GM23338 (cell line): ENCODE measurements around the gene TAS2R41. TPM values are rescaled to one million over a fixed set of nuclear protein-coding genes. Genes with fewer than 3 reads are reported as not detected.

Experiments
- ATAC-seq: fragments of 200-7000 bp; cut with Tn5 transposase; 3 replicates; pipeline ENCODE4 v1.9.1; 2020
- DNase-seq: peaks from one replicate; pipeline ENCODE4 v3.0.0-alpha.2; 2015; ENCODE audit warnings: low spot score
- H2AFZ ChIP-seq: fragments of 200-600 bp; sonication (generic); 2 replicates; pipeline ENCODE4 v1.8.0; 2016; ENCODE audit warnings: antibody characterized with exemption, mild to moderate bottlenecking, moderate library complexity
- H3F3A ChIP-seq: fragments of 200-600 bp; sonication (generic); replicated peaks from 2 replicates; pipeline ENCODE4 v1.8.0; 2017; ENCODE audit warnings: antibody characterized with exemption, mixed run types, low read depth
- H3K27ac ChIP-seq: fragments of 200-600 bp; sonication (generic); 2 replicates; pipeline ENCODE4 v1.6.1; 2016; ENCODE audit warnings: low read depth
- H3K27me3 ChIP-seq: fragments of 200-600 bp; sonication (generic); 2 replicates; pipeline ENCODE4 v1.8.0; 2016; ENCODE audit warnings: mild to moderate bottlenecking, mixed run types, moderate library complexity; ENCODE audit not compliant: insufficient read depth
- H3K36me3 ChIP-seq: fragments of 200-600 bp; sonication (generic); 2 replicates; pipeline ENCODE4 v1.8.0; 2016; ENCODE audit warnings: mild to moderate bottlenecking; ENCODE audit not compliant: insufficient read depth
- H3K4me1 ChIP-seq: fragments of 200-600 bp; sonication (generic); 2 replicates; pipeline ENCODE4 v1.8.0; 2016; ENCODE audit warnings: mild to moderate bottlenecking, moderate library complexity; ENCODE audit not compliant: insufficient read depth
- H3K4me2 ChIP-seq: fragments of 200-600 bp; sonication (generic); 2 replicates; pipeline ENCODE4 v1.7.1; 2017; ENCODE audit warnings: mixed run types
- H3K4me3 ChIP-seq: fragments of 200-600 bp; sonication (generic); 2 replicates; pipeline ENCODE4 v1.6.1; 2016; ENCODE audit warnings: mixed run types
- H3K79me2 ChIP-seq: fragments of 200-600 bp; sonication (generic); replicated peaks from 2 replicates; pipeline ENCODE4 v1.8.0; 2017; ENCODE audit warnings: mild to moderate bottlenecking; ENCODE audit not compliant: insufficient read depth
- H3K9me2 ChIP-seq: fragments of 200-600 bp; sonication (generic); 2 replicates; pipeline ENCODE4 v1.8.0; 2017; ENCODE audit not compliant: insufficient read depth
- H4K20me1 ChIP-seq: fragments of 200-600 bp; sonication (generic); replicated peaks from 2 replicates; pipeline ENCODE4 v1.8.0; 2017; ENCODE audit warnings: mild to moderate bottlenecking; ENCODE audit not compliant: insufficient read depth
- H3K27ac Mint-ChIP-seq: 2 replicates; pipeline ENCODE4 v1.8.0; 2020; ENCODE audit warnings: inconsistent platforms, mild to moderate bottlenecking, moderate library complexity, mixed read lengths
- H3K27me3 Mint-ChIP-seq: 3 replicates; pipeline ENCODE4 v1.8.0; 2022; ENCODE audit warnings: low read depth, mild to moderate bottlenecking, moderate library complexity, mixed read lengths, inconsistent platforms; ENCODE audit not compliant: insufficient read depth, poor library complexity
- H3K36me3 Mint-ChIP-seq: 3 replicates; pipeline ENCODE4 v1.8.0; 2021; ENCODE audit warnings: low read depth, mild to moderate bottlenecking, inconsistent platforms, moderate library complexity, mixed read lengths
- H3K4me1 Mint-ChIP-seq: 3 replicates; pipeline ENCODE4 v1.8.0; 2020; ENCODE audit warnings: mild to moderate bottlenecking, inconsistent platforms, mixed read lengths
- H3K4me3 Mint-ChIP-seq: 3 replicates; pipeline ENCODE4 v1.8.0; 2021; ENCODE audit warnings: moderate library complexity, mild to moderate bottlenecking, inconsistent platforms, mixed read lengths
- H3K9me3 Mint-ChIP-seq: 3 replicates; pipeline ENCODE4 v1.8.0; 2020; ENCODE audit warnings: moderate library complexity, mild to moderate bottlenecking, inconsistent platforms, mixed read lengths
- EZH2 ChIP-seq: fragments of 200-600 bp; sonication (generic); IDR thresholded peaks from one replicate; pipeline ENCODE4 v1.8.0; 2017; ENCODE audit warnings: antibody characterized with exemption, mild to moderate bottlenecking, low read depth; ENCODE audit not compliant: unreplicated experiment
- JUNB ChIP-seq: IDR thresholded peaks from one replicate; pipeline ENCODE4 v1.6.1; 2016; ENCODE audit warnings: antibody characterized with exemption; ENCODE audit not compliant: unreplicated experiment
- NANOG ChIP-seq: IDR thresholded peaks from 2 replicates; pipeline ENCODE4 v1.6.1; 2016; ENCODE audit warnings: antibody characterized with exemption, borderline replicate concordance
- STAT1 ChIP-seq: IDR thresholded peaks from one replicate; pipeline ENCODE4 v1.6.1; 2016; ENCODE audit warnings: antibody characterized with exemption; ENCODE audit not compliant: unreplicated experiment
- polyA plus RNA-seq: library from polyadenylated mRNA; unstranded; fragments of >200 nt; fragmentation: Nextera tagmentation; extraction: Ambion mirVana; gene quantifications from 2 replicates; pipeline ENCODE4 v1.2.1, GENCODE V29; 2016
- total RNA-seq: library from RNA; depleted of rRNA; stranded (reverse); fragments of >200 nt; shearing (Covaris generic); gene quantifications from 2 replicates; pipeline ENCODE4 v1.2.3, GENCODE V29; 2014
- TF ChIP-seq, protein P1 (sequence below): fragments of 250-450 bp; sonication (Bioruptor Pico); IDR thresholded peaks from 2 replicates; pipeline ENCODE4 v1.5.0; 2020; ENCODE audit warnings: mild to moderate bottlenecking, moderate library complexity
- TF ChIP-seq, protein P2 (sequence below): IDR thresholded peaks from 2 replicates; pipeline ENCODE4 v1.6.1; 2016; ENCODE audit warnings: antibody characterized with exemption

Gene TAS2R41
- total and polyA plus RNA-seq, 2 experiments from 2014 or later: 1.2 TPM; not detected in 1

DNA sequence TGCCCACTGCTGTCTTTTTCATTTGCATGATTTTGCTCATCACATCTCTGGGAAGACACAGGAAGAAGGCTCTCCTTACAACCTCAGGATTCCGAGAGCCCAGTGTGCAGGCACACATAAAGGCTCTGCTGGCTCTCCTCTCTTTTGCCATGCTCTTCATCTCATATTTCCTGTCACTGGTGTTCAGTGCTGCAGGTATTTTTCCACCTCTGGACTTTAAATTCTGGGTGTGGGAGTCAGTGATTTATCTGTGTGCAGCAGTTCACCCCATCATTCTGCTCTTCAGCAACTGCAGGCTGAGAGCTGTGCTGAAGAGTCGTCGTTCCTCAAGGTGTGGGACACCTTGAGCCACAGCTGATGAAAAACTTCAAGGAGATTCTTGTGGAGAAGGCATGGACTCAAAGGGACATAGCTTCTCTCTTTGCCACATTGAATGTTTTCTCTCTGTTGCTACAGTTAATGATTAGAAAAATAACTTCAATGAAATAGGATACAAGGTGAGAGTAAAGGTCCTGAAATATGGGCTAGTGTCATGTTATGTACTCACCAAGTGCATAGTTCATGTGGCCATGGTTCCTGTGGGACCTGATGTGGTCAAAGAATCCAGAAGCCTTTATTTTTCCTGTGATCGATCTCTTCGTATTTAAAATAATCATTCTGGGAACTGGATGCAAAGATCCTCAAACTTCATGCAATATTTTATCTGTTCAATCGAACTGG, 33.5 kb upstream of the TAS2R41 start (continued):
- TF ChIP-seq, protein P1, sequence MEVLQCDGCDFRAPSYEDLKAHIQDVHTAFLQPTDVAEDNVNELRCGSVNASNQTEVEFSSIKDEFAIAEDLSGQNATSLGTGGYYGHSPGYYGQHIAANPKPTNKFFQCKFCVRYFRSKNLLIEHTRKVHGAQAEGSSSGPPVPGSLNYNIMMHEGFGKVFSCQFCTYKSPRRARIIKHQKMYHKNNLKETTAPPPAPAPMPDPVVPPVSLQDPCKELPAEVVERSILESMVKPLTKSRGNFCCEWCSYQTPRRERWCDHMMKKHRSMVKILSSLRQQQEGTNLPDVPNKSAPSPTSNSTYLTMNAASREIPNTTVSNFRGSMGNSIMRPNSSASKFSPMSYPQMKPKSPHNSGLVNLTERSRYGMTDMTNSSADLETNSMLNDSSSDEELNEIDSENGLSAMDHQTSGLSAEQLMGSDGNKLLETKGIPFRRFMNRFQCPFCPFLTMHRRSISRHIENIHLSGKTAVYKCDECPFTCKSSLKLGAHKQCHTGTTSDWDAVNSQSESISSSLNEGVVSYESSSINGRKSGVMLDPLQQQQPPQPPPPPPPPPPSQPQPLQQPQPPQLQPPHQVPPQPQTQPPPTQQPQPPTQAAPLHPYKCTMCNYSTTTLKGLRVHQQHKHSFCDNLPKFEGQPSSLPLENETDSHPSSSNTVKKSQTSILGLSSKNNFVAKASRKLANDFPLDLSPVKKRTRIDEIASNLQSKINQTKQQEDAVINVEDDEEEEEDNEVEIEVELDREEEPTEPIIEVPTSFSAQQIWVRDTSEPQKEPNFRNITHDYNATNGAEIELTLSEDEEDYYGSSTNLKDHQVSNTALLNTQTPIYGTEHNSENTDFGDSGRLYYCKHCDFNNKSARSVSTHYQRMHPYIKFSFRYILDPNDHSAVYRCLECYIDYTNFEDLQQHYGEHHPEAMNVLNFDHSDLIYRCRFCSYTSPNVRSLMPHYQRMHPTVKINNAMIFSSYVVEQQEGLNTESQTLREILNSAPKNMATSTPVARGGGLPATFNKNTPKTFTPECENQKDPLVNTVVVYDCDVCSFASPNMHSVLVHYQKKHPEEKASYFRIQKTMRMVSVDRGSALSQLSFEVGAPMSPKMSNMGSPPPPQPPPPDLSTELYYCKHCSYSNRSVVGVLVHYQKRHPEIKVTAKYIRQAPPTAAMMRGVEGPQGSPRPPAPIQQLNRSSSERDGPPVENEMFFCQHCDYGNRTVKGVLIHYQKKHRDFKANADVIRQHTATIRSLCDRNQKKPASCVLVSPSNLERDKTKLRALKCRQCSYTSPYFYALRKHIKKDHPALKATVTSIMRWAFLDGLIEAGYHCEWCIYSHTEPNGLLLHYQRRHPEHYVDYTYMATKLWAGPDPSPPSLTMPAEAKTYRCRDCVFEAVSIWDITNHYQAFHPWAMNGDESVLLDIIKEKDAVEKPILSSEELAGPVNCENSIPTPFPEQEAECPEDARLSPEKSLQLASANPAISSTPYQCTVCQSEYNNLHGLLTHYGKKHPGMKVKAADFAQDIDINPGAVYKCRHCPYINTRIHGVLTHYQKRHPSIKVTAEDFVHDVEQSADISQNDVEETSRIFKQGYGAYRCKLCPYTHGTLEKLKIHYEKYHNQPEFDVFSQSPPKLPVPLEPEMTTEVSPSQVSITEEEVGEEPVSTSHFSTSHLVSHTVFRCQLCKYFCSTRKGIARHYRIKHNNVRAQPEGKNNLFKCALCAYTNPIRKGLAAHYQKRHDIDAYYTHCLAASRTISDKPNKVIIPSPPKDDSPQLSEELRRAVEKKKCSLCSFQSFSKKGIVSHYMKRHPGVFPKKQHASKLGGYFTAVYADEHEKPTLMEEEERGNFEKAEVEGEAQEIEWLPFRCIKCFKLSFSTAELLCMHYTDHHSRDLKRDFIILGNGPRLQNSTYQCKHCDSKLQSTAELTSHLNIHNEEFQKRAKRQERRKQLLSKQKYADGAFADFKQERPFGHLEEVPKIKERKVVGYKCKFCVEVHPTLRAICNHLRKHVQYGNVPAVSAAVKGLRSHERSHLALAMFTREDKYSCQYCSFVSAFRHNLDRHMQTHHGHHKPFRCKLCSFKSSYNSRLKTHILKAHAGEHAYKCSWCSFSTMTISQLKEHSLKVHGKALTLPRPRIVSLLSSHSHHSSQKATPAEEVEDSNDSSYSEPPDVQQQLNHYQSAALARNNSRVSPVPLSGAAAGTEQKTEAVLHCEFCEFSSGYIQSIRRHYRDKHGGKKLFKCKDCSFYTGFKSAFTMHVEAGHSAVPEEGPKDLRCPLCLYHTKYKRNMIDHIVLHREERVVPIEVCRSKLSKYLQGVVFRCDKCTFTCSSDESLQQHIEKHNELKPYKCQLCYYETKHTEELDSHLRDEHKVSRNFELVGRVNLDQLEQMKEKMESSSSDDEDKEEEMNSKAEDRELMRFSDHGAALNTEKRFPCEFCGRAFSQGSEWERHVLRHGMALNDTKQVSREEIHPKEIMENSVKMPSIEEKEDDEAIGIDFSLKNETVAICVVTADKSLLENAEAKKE (CRISPR knock-in tag): no peak
- no peak for TF ChIP-seq NANOG

DNA sequence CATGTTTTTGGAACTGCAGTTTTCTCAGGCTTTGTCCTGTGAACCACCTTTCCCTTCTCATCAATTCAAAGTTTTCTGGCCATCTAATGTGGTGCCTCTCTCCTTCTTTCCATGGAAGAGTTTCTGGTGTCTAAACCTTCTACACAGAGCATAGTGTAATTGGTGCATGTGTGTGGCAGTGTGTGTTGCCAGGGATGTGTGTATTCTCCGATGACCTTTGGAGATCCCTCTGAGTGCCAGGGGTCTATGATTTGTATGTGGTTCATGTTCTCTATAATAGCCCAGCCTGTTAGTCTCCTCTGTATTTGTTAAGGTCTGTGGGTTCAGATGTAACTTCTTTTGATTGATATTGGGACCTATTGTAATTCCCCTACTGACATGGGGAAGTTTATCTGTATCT, 32.9 kb upstream of the TAS2R41 start:
- no peaks in the 10 kb centered on the region for H3K27me3 Mint-ChIP-seq
- TF ChIP-seq EZH2 (no peak), STAT1 (no peak), JUNB (no peak)
- TF ChIP-seq, protein P1 (CRISPR knock-in tag): no peak
- TF ChIP-seq, protein P2, sequence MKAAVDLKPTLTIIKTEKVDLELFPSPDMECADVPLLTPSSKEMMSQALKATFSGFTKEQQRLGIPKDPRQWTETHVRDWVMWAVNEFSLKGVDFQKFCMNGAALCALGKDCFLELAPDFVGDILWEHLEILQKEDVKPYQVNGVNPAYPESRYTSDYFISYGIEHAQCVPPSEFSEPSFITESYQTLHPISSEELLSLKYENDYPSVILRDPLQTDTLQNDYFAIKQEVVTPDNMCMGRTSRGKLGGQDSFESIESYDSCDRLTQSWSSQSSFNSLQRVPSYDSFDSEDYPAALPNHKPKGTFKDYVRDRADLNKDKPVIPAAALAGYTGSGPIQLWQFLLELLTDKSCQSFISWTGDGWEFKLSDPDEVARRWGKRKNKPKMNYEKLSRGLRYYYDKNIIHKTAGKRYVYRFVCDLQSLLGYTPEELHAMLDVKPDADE: no peak

More for the DNA sequence above, 32.9 kb upstream of the TAS2R41 start:
- H3K4me3 Mint-ChIP-seq: no peak overlapping the region
- H3K79me2 ChIP-seq: no peaks in the 10 kb centered on the region
- H3K27ac ChIP-seq: no peak overlapping the region
- H2AFZ ChIP-seq: no peak overlapping the region
- no peaks in the 10 kb centered on the region for H3F3A ChIP-seq
- peaks cover 10% of the 10 kb centered on the region; the same call in 1 of the 2 replicates for H3K4me1 ChIP-seq
- H3K4me1 Mint-ChIP-seq: no peaks in the 10 kb centered on the region
- H3K9me3 Mint-ChIP-seq: no peaks in the 10 kb centered on the region
- no peaks in the 10 kb centered on the region for H3K27me3 ChIP-seq
- no peaks in the 10 kb centered on the region for H4K20me1 ChIP-seq
- H3K4me3 ChIP-seq: no peak overlapping the region
- H3K27ac Mint-ChIP-seq: no peak overlapping the region
- no peak overlapping the region for H3K4me2 ChIP-seq
- 0 out of 2 replicates have a peak, but pooled peaks cover 13% of the 10 kb centered on the region for H3K9me2 ChIP-seq
- H3K36me3 Mint-ChIP-seq: no peaks in the 10 kb centered on the region
- no peak for DNase-seq
- no peak for ATAC-seq
- H3K36me3 ChIP-seq: no peaks in the 10 kb centered on the region
